Activated CD4-positive, alpha-beta T cell treated with anti-CD3 and anti-CD28 coated beads, Interleukin-2, amount 50 U/mL, for 48 hours (primary cell): ENCODE data around the gene MYO3B.
"Not testable (repeated sequence)": the region's sequence is repeated elsewhere in the genome, so short reads cannot be mapped to it uniquely, and the experiment has no call there.

Experiments
- DNase-seq, 2 experiments: peaks; one replicate each; pipeline ENCODE4 v3.0.0-alpha.2; 2020

The MYO3B gene

GRCh38 chr2:170266358-170266757, 88.4 kb downstream of the MYO3B start:
- no peak for DNase-seq

- DNase-seq, result no peak
Observed at GRCh38 chr2:170267071-170267470, 89.1 kb downstream of the MYO3B start.

GRCh38 chr2:170270278-170270864, 92.4 kb downstream of the MYO3B start:
- DNase-seq, result no peak

- DNase-seq, result no peak
Observed at GRCh38 chr2:170271340-170271739, 93.4 kb downstream of the MYO3B start.

GRCh38 chr2:170276056-170276455, 98.1 kb downstream of the MYO3B start:
- no peak for DNase-seq

- no peak for DNase-seq
Observed at GRCh38 chr2:170276925-170277629, 99.1 kb downstream of the MYO3B start.

- no peak for DNase-seq
Observed at GRCh38 chr2:170277951-170278350, 100.0 kb downstream of the MYO3B start.

- not testable (repeated sequence) for DNase-seq
Observed at GRCh38 chr2:170279615-170280014, 101.7 kb downstream of the MYO3B start.

GRCh38 chr2:170282851-170283250, 104.9 kb downstream of the MYO3B start:
- DNase-seq, result no peak

- no peak for DNase-seq
Observed at GRCh38 chr2:170284205-170284604, 106.3 kb downstream of the MYO3B start.

- DNase-seq, result no peak
Observed at GRCh38 chr2:170288859-170289258, 110.9 kb downstream of the MYO3B start.

- DNase-seq, result no peak
Observed at GRCh38 chr2:170291474-170291873, 113.5 kb downstream of the MYO3B start.

- DNase-seq, result no peak
Observed at GRCh38 chr2:170292415-170292814, 114.5 kb downstream of the MYO3B start.

- no peak for DNase-seq
Observed at GRCh38 chr2:170297496-170297895, 119.5 kb downstream of the MYO3B start.

GRCh38 chr2:170298115-170298514, 120.2 kb downstream of the MYO3B start:
- no peak for DNase-seq

GRCh38 chr2:170298861-170299429, 121.0 kb downstream of the MYO3B start:
- DNase-seq, result no peak

GRCh38 chr2:170300993-170301392, 123.0 kb downstream of the MYO3B start:
- DNase-seq, result no peak

GRCh38 chr2:170301626-170302025, 123.7 kb downstream of the MYO3B start:
- DNase-seq, result no peak

- DNase-seq, result no peak
Observed at GRCh38 chr2:170305711-170306110, 127.8 kb downstream of the MYO3B start.

- no peak for DNase-seq
Observed at GRCh38 chr2:170306293-170306873, 128.4 kb downstream of the MYO3B start.

- DNase-seq, result no peak
Observed at GRCh38 chr2:170307052-170307451, 129.1 kb downstream of the MYO3B start.

GRCh38 chr2:170307555-170308351, 129.8 kb downstream of the MYO3B start:
- DNase-seq, result no peak

GRCh38 chr2:170310876-170311502, 133.0 kb downstream of the MYO3B start:
- DNase-seq, result no peak
